Keratinocyte (primary cell): Measurements from ENCODE around the gene TBXAS1.

Source experiments
- CTCF ChIP-seq, 3 experiments: IDR thresholded peaks in 1 of 3; conservative IDR thresholded peaks in 1 of 3; optimal IDR thresholded peaks in 1 of 3; 2 replicates in 2 of 3; 3 replicates in 1 of 3; pipeline versions ENCODE3 to v1.5.1; 2011; ENCODE audit warnings: low read length in 3 of 3, mild to moderate bottlenecking in 3 of 3, moderate library complexity in 2 of 3, control low read depth in 1 of 3, inconsistent platforms in 1 of 3; ENCODE audit not compliant: insufficient read depth in 2 of 3; ENCODE audit errors: extremely low read depth in 1 of 3
- EZH2 ChIP-seq: IDR thresholded peaks from one replicate; pipeline ENCODE4 v1.6.1; 2012; ENCODE audit warnings: inconsistent platforms, mild to moderate bottlenecking, low read length, moderate library complexity

- TF ChIP-seq CTCF (optimal IDR thresholded peaks at IDR 0.05 in 1 of 3, IDR thresholded peaks at IDR 0.05 in 1 of 3, conservative IDR thresholded peaks at IDR 0.05 in 1 of 3; ENCODE audit: extremely low read depth in 1 of 3, insufficient read depth in 2 of 3, low read length in 3 of 3), result no peak
- no peak for TF ChIP-seq EZH2
Measured at GRCh38 chr7:140053812-140054539, 224.9 kb downstream of the TBXAS1 start.
